Loucy (cell line): ENCODE data around the gene TIMM23B.
"Not testable (repeated sequence)": the region's sequence is repeated elsewhere in the genome, so short reads cannot be mapped to it uniquely, and the experiment has no call there.

Experiments
- EZH2phosphoT487 ChIP-seq: fragments of 200-600 bp; IDR thresholded peaks from 2 replicates; pipeline ENCODE4 v1.6.1; 2018; ENCODE audit warnings: antibody characterized with exemption, mild to moderate bottlenecking, moderate library complexity, borderline replicate concordance
- TF ChIP-seq, protein P1 (sequence below): fragments of 200-600 bp; sonication (generic); conservative IDR thresholded peaks from 2 replicates; pipeline ENCODE4 v1.5.1; 2014; ENCODE audit warnings: mild to moderate bottlenecking, antibody characterized with exemption, low read length

DNA sequence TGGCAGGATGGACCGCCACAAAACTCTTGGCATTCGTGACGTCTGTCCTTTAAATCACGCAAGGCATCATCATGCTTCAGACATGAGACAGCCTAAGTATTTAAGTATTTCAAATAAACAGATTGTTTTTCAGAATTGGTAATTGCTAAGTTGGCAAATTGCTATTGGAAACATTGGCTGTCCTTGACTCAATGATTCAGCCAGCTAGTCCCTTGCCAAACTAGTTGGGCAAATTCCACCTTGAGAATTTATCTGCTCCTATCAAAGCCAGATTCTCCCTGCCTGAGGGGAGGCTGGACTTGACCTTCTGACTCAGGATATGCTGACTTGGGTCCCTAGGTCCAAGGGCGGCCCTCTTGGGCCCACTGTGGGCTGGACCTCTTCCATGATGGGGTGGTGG, 75.8 kb downstream of the TIMM23B start:
- TF ChIP-seq, protein P1, sequence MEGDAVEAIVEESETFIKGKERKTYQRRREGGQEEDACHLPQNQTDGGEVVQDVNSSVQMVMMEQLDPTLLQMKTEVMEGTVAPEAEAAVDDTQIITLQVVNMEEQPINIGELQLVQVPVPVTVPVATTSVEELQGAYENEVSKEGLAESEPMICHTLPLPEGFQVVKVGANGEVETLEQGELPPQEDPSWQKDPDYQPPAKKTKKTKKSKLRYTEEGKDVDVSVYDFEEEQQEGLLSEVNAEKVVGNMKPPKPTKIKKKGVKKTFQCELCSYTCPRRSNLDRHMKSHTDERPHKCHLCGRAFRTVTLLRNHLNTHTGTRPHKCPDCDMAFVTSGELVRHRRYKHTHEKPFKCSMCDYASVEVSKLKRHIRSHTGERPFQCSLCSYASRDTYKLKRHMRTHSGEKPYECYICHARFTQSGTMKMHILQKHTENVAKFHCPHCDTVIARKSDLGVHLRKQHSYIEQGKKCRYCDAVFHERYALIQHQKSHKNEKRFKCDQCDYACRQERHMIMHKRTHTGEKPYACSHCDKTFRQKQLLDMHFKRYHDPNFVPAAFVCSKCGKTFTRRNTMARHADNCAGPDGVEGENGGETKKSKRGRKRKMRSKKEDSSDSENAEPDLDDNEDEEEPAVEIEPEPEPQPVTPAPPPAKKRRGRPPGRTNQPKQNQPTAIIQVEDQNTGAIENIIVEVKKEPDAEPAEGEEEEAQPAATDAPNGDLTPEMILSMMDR: not testable (repeated sequence)
- TF ChIP-seq EZH2phosphoT487: not testable (repeated sequence)
